Measurements from ENCODE around the gene MPV17L.
"Not testable (repeated sequence)": the region's sequence is repeated elsewhere in the genome, so short reads cannot be mapped to it uniquely, and the experiment has no call there.

DNA sequence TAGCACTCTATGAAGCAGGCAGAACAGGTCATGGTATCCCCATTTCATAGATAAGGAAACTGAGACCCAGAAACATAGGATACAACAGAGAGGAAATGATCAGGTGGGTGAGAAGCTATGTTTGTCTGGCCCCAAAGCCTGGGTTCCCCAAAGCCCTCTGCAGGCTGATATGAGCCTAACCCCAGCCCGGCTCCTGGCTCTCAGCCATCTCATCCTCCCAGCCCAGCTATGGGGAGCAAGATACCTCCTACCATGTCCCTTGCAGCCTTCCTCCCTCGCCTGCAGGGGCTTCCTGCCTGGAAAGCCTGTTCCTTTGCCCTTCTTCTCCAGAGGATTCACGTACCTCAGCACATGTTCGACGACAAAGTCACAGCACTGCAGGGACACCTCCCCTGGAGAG is 43.8 kb upstream of the MPV17L start:
- TF ChIP-seq, protein P1, sequence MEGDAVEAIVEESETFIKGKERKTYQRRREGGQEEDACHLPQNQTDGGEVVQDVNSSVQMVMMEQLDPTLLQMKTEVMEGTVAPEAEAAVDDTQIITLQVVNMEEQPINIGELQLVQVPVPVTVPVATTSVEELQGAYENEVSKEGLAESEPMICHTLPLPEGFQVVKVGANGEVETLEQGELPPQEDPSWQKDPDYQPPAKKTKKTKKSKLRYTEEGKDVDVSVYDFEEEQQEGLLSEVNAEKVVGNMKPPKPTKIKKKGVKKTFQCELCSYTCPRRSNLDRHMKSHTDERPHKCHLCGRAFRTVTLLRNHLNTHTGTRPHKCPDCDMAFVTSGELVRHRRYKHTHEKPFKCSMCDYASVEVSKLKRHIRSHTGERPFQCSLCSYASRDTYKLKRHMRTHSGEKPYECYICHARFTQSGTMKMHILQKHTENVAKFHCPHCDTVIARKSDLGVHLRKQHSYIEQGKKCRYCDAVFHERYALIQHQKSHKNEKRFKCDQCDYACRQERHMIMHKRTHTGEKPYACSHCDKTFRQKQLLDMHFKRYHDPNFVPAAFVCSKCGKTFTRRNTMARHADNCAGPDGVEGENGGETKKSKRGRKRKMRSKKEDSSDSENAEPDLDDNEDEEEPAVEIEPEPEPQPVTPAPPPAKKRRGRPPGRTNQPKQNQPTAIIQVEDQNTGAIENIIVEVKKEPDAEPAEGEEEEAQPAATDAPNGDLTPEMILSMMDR (conservative IDR thresholded peaks at IDR 0.05): not testable (repeated sequence)
- TF ChIP-seq EZH2 (IDR thresholded peaks at IDR 0.05; ENCODE audit: low read depth): not testable (repeated sequence)

Measured in PC-9 (cell line).